ENCODE data around the gene SRGN. TPM values are rescaled to one million over a fixed set of nuclear protein-coding genes. Genes with fewer than 3 reads are reported as not detected.

The SRGN gene
- total and polyA plus RNA-seq, 2 of the 8 experiments (the other 6 are each of a cell fraction or from before 2014, with no cell fraction given): 0.06 TPM; not detected in 1

GRCh38 chr10:69042417-69042816 is 45.5 kb upstream of the SRGN start (continued):
- TF ChIP-seq BCL11A (IDR thresholded peaks at IDR 0.05; ENCODE audit: low read depth in 2 of 2, low read length in 2 of 2) (no peak), BRCA1 (IDR thresholded peaks at IDR 0.05; ENCODE audit: low read depth, low read length) (no peak), CHD2 (IDR thresholded peaks at IDR 0.05; ENCODE audit: low read length) (no peak)
